GM13977 (cell line): ENCODE results near the gene SRXN1.

ENCODE experiments used
- DNase-seq: peaks from one replicate; pipeline ENCODE4 v3.0.0; 2012; ENCODE audit warnings: low spot score
- CTCF ChIP-seq: IDR thresholded peaks from 2 replicates; pipeline ENCODE4 v1.5.1; 2012; ENCODE audit warnings: mild to moderate bottlenecking, control low read depth; ENCODE audit not compliant: insufficient read depth; ENCODE audit errors: extremely low read depth, missing control alignments
- in situ Hi-C: fragments of 300-500 bp; cut with MboI; formaldehyde crosslinking; loops from one replicate; pipeline ENCODE4 v1.12.0; 2022; ENCODE audit warnings: low sequenced_read_pairs, low pct_unique_long_range_greater_than_20kb, mixed read lengths, inconsistent platforms; ENCODE audit not compliant: unreplicated experiment

The SRXN1 gene

GRCh38 chr20:623704-624103 lies 29.3 kb downstream of the SRXN1 start:
- in situ Hi-C loops = no loop called here
- no peak for DNase-seq
- TF ChIP-seq CTCF = no peak

DNA sequence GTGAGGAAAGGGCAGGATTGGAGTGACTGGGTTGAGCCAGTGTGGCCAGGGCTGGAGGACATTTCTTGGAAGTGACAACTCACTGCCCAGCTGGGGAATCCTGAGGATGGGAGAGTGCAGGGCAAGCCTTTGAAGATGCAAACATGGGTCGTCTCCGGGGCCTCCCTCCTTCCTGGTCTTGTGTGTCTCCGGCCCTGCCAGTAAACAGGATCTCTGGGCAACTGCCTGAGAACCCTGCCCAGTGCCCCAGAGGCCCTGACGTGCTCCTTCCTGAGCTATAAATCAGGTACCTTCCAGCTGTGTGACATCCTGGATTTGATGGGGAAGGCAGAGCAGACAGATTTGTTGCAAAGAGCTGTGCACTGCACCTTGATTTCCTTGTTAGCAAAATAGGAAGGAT lies 30.0 kb downstream of the SRXN1 start:
- no peak for DNase-seq
- in situ Hi-C loops = no loop called here
- no peak for TF ChIP-seq CTCF

DNA sequence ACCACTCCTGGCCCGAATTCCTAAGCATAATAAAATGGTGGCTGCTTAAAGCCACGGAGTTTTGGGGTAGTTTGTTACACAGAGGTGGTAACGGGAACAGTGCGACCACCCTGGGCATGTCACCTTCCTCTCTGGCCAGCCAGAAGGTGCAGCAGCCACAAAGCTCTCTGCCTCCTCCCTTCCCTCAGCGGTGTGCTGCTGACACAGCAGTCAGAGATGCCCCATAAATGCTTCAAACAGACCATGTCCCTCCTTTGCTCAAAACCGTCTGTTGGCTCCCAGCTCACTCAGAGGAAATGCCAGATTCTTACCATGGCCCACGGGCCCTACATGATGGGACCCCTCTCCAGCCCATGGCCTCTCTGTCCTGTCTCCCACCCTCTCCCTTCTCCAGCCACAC lies 30.8 kb downstream of the SRXN1 start:
- DNase-seq = no peak
- no peak for TF ChIP-seq CTCF
- in situ Hi-C loops = no loop called here

DNA sequence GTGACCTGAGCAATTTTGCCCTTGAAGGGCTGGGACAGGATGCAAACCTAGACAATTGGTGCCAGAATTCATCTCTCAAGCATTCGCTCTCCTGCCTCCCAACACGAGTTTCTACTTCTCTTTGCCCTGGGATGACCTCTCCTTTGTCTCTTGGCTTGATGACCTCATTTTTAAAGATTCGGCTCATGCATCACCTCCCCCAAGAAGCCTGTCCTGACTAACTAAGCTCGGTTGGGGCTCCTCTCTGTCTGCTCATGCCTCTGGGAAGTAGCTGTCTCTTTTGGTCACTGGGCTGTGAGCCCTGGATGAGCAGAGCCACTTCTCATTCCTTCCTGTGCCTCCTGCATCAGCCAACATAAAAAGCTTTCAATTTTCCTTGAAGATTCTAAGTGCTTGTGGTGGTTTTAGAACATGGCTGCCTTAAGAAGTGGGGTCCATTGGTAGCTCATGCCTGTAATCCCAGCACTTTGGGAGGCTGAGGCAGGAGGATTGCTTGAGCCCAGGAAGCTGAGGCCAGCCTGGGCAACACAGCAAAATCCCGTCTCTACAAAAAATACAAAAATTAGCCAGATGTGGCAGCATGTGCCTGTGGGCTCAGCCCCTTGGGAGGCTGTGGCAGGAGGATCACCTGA lies 31.8 kb downstream of the SRXN1 start:
- in situ Hi-C loops = no loop called here
- DNase-seq = no peak

DNA sequence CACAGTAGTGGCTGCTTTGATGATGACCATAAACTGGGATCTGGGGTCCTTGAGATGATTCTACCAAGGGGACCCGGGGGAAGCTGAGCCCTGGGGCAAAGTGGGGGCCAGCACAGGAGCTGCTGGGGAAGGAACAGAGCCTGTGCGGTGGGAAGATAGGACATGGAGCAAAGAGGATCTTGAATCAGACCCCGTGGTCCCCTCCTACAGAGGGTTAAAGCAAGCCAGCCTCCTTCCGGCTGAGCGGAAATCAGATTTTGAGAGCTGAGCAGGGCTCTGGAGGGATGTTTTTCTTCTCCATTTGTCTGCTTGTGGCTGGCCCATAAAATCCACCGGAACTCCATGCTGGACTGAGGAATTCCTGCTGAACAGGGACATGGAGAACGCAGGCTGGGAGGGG lies 32.8 kb downstream of the SRXN1 start:
- DNase-seq = no peak
- in situ Hi-C loops = no loop called here
- no peak for TF ChIP-seq CTCF

More for the DNA sequence above, 31.8 kb downstream of the SRXN1 start:
- TF ChIP-seq CTCF = no peak

GRCh38 chr20:618980-619379 lies 34.0 kb downstream of the SRXN1 start:
- in situ Hi-C loops = no loop called here
- no peak for DNase-seq
- TF ChIP-seq CTCF = no peak
